ENCODE data around the gene CPED1.

- TF ChIP-seq CTCF (conservative IDR thresholded peaks at IDR 0.05; ENCODE audit: low read depth, low read length) (no peak), EZH2 (IDR thresholded peaks at IDR 0.05; ENCODE audit: low read length, unreplicated experiment) (no peak)
Measured at GRCh38 chr7:121156825-121157224, 168.3 kb downstream of the CPED1 start.

Measured in PC-3 (cell line).